GM12878 (cell line): Measurements from ENCODE around the gene ZFAND2A. TPM values are rescaled to one million over a fixed set of nuclear protein-coding genes. Genes with fewer than 3 reads are reported as not detected.

ENCODE experiments used
- ATAC-seq: fragments of 200-7000 bp; cut with Tn5 transposase; 3 replicates; pipeline ENCODE4 v1.9.1; 2020; ENCODE audit warnings: mild to moderate bottlenecking, moderate library complexity
- BruUV-seq: library from RNA; stranded (reverse); fragments of 400-500 nt; replicated peaks from 2 replicates; lab custom pipeline; 2021; lab: Mats Ljungman, UMichigan
- CTCF ChIA-PET: fragments of 300-600 bp; sonication (Branson Sonifier 250); formaldehyde crosslinking; extraction: SDS; loops from one replicate; lab custom pipeline; 2021; ENCODE audit warnings: inconsistent platforms; lab: Yijun Ruan, JAX
- POLR2A ChIA-PET: fragments of 350-600 bp; formaldehyde crosslinking; extraction: SDS; loops from one replicate; lab custom pipeline; 2021; ENCODE audit warnings: inconsistent platforms; lab: Charles Lee
- RAD21 ChIA-PET: fragments of 300-600 bp; sonication (Branson Sonifier 250); formaldehyde crosslinking; loops from one replicate; lab custom pipeline; 2023; ENCODE audit warnings: antibody characterized with exemption; ENCODE audit not compliant: unreplicated experiment; lab: Charles Lee
- SMC1A ChIA-PET: fragments of 300-600 bp; sonication (Branson Sonifier 250); formaldehyde crosslinking; loops from one replicate; lab custom pipeline; 2023; ENCODE audit not compliant: unreplicated experiment, uncharacterized antibody; lab: Charles Lee
- DNase-seq: peaks from one replicate; pipeline ENCODE4 v3.0.0-alpha.2; 2011; ENCODE audit warnings: low read depth, low spot score
- FAIRE-seq: peaks from 3 replicates; lab custom pipeline; 2011; peaks lifted over from hg19 to GRCh38; lab: Jason Lieb, UNC
- H2AFZ ChIP-seq: 2 replicates; pipeline ENCODE4 v1.6.0; 2011; ENCODE audit warnings: low read depth, low read length, control low read depth; ENCODE audit not compliant: control insufficient read depth
- H3K27ac ChIP-seq: 2 replicates; pipeline ENCODE4 v1.5.1; 2011; ENCODE audit warnings: control low read depth; ENCODE audit not compliant: control insufficient read depth, insufficient read depth
- H3K27me3 ChIP-seq, 2 experiments: replicated peaks in 1 of 2; 2 replicates each; pipeline versions ENCODE4 v1.6.0 to v1.6.1; 2011; ENCODE audit warnings: low read length in 1 of 2; ENCODE audit not compliant: control insufficient read depth in 2 of 2, insufficient read depth in 2 of 2
- H3K36me3 ChIP-seq, 2 experiments: 2 replicates each; pipeline ENCODE4 v1.5.1; 2011; ENCODE audit warnings: low read length in 1 of 2; ENCODE audit not compliant: control insufficient read depth in 2 of 2, insufficient read depth in 2 of 2
- H3K4me1 ChIP-seq: 2 replicates; pipeline ENCODE4 v1.6.1; 2011; ENCODE audit warnings: mild to moderate bottlenecking, low read length, moderate library complexity, mixed read lengths; ENCODE audit not compliant: control insufficient read depth, insufficient read depth
- H3K4me2 ChIP-seq: 2 replicates; pipeline ENCODE4 v1.6.0; 2011; ENCODE audit warnings: control low read depth; ENCODE audit not compliant: control insufficient read depth, insufficient read depth
- H3K4me3 ChIP-seq: fragments of 200-600 bp; sonication (generic); 2 replicates; pipeline ENCODE4 v1.5.1; 2016
- H3K79me2 ChIP-seq: 2 replicates; pipeline ENCODE4 v1.6.0; 2011; ENCODE audit warnings: low read length; ENCODE audit not compliant: control insufficient read depth, insufficient read depth
- H3K9ac ChIP-seq: 2 replicates; pipeline ENCODE4 v1.8.0; 2011; ENCODE audit warnings: low read length, control low read depth, mixed read lengths; ENCODE audit not compliant: control insufficient read depth, insufficient read depth
- H3K9me3 ChIP-seq: replicated peaks from 3 replicates; pipeline ENCODE4 v1.5.1; 2011; ENCODE audit warnings: mild to moderate bottlenecking, low read length; ENCODE audit not compliant: control insufficient read depth, insufficient read depth
- H4K20me1 ChIP-seq: 2 replicates; pipeline ENCODE4 v1.6.0; 2011; ENCODE audit not compliant: control insufficient read depth, insufficient read depth
- BCL11A ChIP-seq: IDR thresholded peaks from 2 replicates; pipeline ENCODE4 v1.6.1; 2011; ENCODE audit warnings: low read depth, low read length
- BCL3 ChIP-seq: IDR thresholded peaks from 2 replicates; pipeline ENCODE4 v1.6.1; 2011; ENCODE audit warnings: borderline replicate concordance, low read depth, mild to moderate bottlenecking, moderate library complexity, low read length; ENCODE audit not compliant: insufficient read depth, poor library complexity, severe bottlenecking
- E4F1 ChIP-seq: fragments of 450-650 bp; IDR thresholded peaks from 2 replicates; pipeline ENCODE4 v1.6.1; 2018; ENCODE audit warnings: borderline replicate concordance, mild to moderate bottlenecking; ENCODE audit not compliant: partially characterized antibody
- EGR1 ChIP-seq, 2 experiments: IDR thresholded peaks; 1 replicate in 1 of 2; 2 replicates in 1 of 2; pipeline ENCODE4 v1.6.1; 2011 to 2012; ENCODE audit warnings: low read depth in 2 of 2, low read length in 2 of 2, borderline replicate concordance in 1 of 2, mild to moderate bottlenecking in 1 of 2, moderate library complexity in 1 of 2
- FOXK2 ChIP-seq: fragments of 450-650 bp; IDR thresholded peaks from 2 replicates; pipeline ENCODE4 v1.6.1; 2017; ENCODE audit warnings: mild to moderate bottlenecking, moderate library complexity
- IRF3 ChIP-seq: fragments of 450-650 bp; IDR thresholded peaks from 2 replicates; pipeline ENCODE4 v1.6.1; 2014; ENCODE audit warnings: mild to moderate bottlenecking
- MEF2A ChIP-seq: IDR thresholded peaks from 2 replicates; pipeline ENCODE4 v1.6.1; 2011; ENCODE audit warnings: low read depth, mild to moderate bottlenecking, low read length, moderate library complexity; ENCODE audit not compliant: insufficient read depth
- MTA3 ChIP-seq: IDR thresholded peaks from 2 replicates; pipeline ENCODE4 v1.6.1; 2012; ENCODE audit warnings: low read length, inconsistent platforms, borderline replicate concordance
- MXI1 ChIP-seq: fragments of 150-350 bp; IDR thresholded peaks from 2 replicates; pipeline ENCODE4 v1.6.1; 2011; ENCODE audit warnings: low read depth, mild to moderate bottlenecking, inconsistent platforms, low read length, improper control_type of control experiment
- PAX8 ChIP-seq: fragments of 450-650 bp; IDR thresholded peaks from 2 replicates; pipeline ENCODE4 v1.6.1; 2017; ENCODE audit warnings: mild to moderate bottlenecking, moderate library complexity
- SMC3 ChIP-seq: IDR thresholded peaks from 2 replicates; pipeline ENCODE4 v1.6.1; 2011; ENCODE audit warnings: low read length, improper control_type of control experiment, borderline replicate concordance
- STAT1 ChIP-seq: fragments of 450-650 bp; conservative IDR thresholded peaks from 2 replicates; pipeline ENCODE4 v1.6.1; 2014; ENCODE audit warnings: antibody characterized with exemption, mild to moderate bottlenecking
- USF2 ChIP-seq: IDR thresholded peaks from 2 replicates; pipeline ENCODE4 v1.6.1; 2011; ENCODE audit warnings: low read depth, low read length, improper control_type of control experiment, borderline replicate concordance
- YBX1 ChIP-seq: fragments of 450-650 bp; IDR thresholded peaks from 2 replicates; pipeline ENCODE4 v1.6.1; 2016; ENCODE audit warnings: antibody characterized with exemption
- WGBS: methylation state at CpG from one replicate; pipeline ENCODE4 v1.1.6; 2016; ENCODE audit warnings: low lambda C conversion rate; ENCODE audit not compliant: insufficient replicate concordance, insufficient coverage; ENCODE audit errors: missing lambda C conversion rate; 5-methylcytosine and 5-hydroxymethylcytosine counted together
- in situ Hi-C: fragments of 300-500 bp; cut with MboI; formaldehyde crosslinking; loops from 9 replicates; pipeline ENCODE4 v1.14.3; 2018; ENCODE audit warnings: mixed read lengths
- intact Hi-C: fragments of 100-400 bp; cut with micrococcal nuclease; formaldehyde crosslinking; loops from one replicate; pipeline ENCODE4 v1.14.2; 2022; ENCODE audit not compliant: unreplicated experiment
- polyA plus RNA-seq, 11 experiments: library from polyadenylated mRNA; depleted of rRNA in 4 of 11; unstranded in 6 of 11; stranded (reverse) in 5 of 11; fragments of >200 nt; fragmentation: Nextera tagmentation in 4 of 11; fragmentation: Illumina TruSeq in 1 of 11; extraction: Ambion mirVana in 4 of 11; extraction: Trizol in 1 of 11; gene quantifications; 1 replicate in 1 of 11; 2 replicates in 10 of 11; pipeline versions ENCODE4 v1.2.1 to v1.2.3, GENCODE V29; 2011 to 2016; ENCODE audit warnings: inconsistent platforms in 2 of 11, missing spikeins in 2 of 11, low read depth in 1 of 11
- total RNA-seq, 4 experiments: library from RNA; depleted of rRNA in 3 of 4; stranded (reverse); fragments of >200 nt in 3 of 4; fragmentation: Illumina TruSeq in 1 of 4; extraction: Trizol in 1 of 4; gene quantifications; 2 replicates each; pipeline versions ENCODE4 v1.2.1 to v1.2.3, GENCODE V29; 2013 to 2021

The ZFAND2A gene
- total and polyA plus RNA-seq, 10 of the 15 experiments (the other 5 are each of a cell fraction or from before 2014, with no cell fraction given), result 14.8 to 39.9 (median 20.8) TPM

GRCh38 chr7:1106793-1107421, 53.1 kb downstream of the ZFAND2A start (continued):
- no peak for TF ChIP-seq USF2
- no peak for TF ChIP-seq BCL11A
- TF ChIP-seq YBX1, result no peak
- TF ChIP-seq PAX8, result no peak
- TF ChIP-seq, all 136 proteins: peak for 0

- FAIRE-seq (no peak), ATAC-seq (no peak), DNase-seq (no peak)
- Histone ChIP-seq H3K27ac (peak overlapping the region; percentile 70; the same call in 1 of the 2 replicates), H3K36me3 (peaks cover 0 to 1% of the 10 kb centered on the region in 2 experiments; a peak in 2 of 4 replicates), H3K9me3 (no peaks in the 10 kb centered on the region), H2AFZ (no peak overlapping the region), H3K79me2 (peaks cover 4% of the 10 kb centered on the region), H4K20me1 (no peaks in the 10 kb centered on the region), H3K4me2 (peak overlapping the region; percentile 55; the same call in 1 of the 2 replicates), H3K4me3 (no peak overlapping the region), H3K4me1 (peaks cover 33% of the 10 kb centered on the region), H3K9ac (no peak overlapping the region), H3K27me3 (no peaks in the 10 kb centered on the region)
- ChIA-PET CTCF (interaction anchor here (4.8 to 6.1 kb wide), 2 partner anchors 19 to 41 kb away, joined by 22 to 77 read pairs; partner anchors contain the start of gene GPER1), SMC1A (interaction anchor here (0.8 kb wide), 1 partner anchor 63 kb away, joined by 3 read pairs; no protein-coding TSS in a partner anchor), RAD21 (interaction anchor here (1.4 to 3.4 kb wide), 2 partner anchors 20 to 33 kb away, joined by 4 to 21 read pairs; a partner anchor contains a TSS), POLR2A (interaction anchor here (2.0 kb wide), 1 partner anchor 20 kb away, joined by 12 read pairs; no protein-coding TSS in a partner anchor)
- WGBS, result 84% methylated on average over 27 of the region's 27 CpGs
- in situ Hi-C loops, result no loop called here
- BruUV-seq, result no TSS peak
- intact Hi-C loops, result no loop called here
- no peak for TF ChIP-seq IRF3
- no peak for TF ChIP-seq MEF2A
- no peak for TF ChIP-seq EGR1 (IDR thresholded peaks at IDR 0.05; ENCODE audit: borderline replicate concordance in 1 of 2, low read depth in 2 of 2, low read length in 2 of 2)
- TF ChIP-seq E4F1, result no peak
- TF ChIP-seq BCL3, result no peak
- TF ChIP-seq FOXK2, result no peak
- no peak for TF ChIP-seq STAT1
- TF ChIP-seq MXI1, result no peak
- no peak for TF ChIP-seq SMC3
- no peak for TF ChIP-seq MTA3
Measured at GRCh38 chr7:1106063-1106792, 53.8 kb downstream of the ZFAND2A start.
